Astrocyte of the hippocampus (primary cell): ENCODE data around the gene HTT.

Source experiments
- DNase-seq: peaks from one replicate; pipeline ENCODE4 v3.0.0; 2011; ENCODE audit warnings: low read depth, low spot score

HTT gene

DNA sequence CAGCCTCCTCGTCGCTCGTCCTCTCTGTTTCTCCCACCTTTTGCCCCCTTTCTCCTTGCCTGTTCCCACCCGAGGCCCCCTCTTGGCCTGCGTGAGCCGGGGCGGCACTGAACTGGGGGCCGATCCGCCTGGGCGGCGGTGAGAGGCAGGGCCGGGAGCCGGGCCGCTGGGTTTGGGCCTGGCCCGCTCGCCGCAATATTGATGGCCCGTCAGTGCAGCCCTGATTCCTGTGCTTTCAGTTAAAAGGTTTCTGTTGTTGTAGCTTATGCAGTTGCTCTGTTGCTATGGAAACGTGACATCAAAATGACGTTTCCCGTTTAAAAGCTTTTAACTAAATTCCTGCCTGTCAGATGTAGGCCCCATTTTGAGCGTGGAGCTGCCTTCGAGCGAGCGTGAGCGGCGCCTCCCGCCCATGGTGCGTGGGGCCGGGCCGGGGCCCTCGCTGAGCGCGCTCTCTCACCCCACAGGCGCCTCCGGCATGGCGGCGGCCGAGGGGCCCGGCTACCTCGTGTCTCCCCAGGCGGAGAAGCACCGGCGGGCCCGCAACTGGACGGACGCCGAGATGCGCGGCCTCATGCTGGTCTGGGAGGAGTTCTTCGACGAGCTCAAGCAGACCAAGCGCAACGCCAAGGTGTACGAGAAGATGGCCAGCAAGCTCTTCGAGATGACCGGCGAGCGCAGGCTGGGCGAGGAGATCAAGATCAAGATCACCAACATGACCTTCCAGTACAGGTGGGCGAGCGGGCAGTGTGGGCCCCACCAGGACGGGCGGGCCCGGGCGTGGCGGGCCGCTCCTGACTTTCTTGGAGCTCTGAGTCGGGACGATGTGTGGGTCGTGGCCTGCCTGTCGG lies 174.6 kb downstream of the HTT start, which contains the start of gene MSANTD1:
Gene MSANTD1 (plus strand): TSS at position 349 of the 851 bp plus-strand sequence. CDS start 64 bp downstream, at position 413.
- DNase-seq, result peak; percentile 68

DNA sequence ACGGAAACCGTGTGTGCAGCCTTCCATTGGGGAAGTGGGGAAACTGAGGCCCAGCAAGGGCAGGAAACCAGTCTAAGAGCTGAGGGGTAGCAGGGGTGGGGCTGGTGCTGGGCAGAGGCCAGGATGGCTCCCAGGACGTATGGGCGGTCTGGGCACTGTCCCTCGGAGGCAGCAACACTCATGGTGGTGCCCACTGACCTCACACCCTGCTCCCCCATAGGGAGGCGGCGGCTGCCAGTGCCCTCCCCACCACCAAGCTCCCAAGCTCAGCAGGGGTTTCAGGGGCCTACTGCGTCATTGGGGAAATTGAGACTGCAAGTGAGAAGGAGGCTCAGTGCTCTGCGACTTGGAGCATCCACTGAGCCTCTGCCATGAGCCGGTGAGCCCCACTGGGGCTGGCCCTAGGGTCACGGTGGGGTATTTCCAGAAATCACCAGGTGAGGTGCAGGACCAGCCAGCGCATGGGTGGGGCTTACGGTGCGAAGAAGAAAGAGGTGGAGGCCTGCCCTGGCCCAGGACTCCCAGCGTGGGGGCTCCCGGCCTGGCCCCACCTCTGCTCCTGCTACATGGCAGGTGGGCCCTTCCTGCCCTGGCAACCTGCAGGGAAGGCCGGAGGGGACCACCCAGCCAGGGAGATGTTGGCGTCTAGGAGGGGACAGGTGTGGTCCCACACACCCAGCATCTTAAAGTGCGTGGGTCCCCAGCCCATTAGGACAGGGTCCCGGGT lies 175.4 kb downstream of the HTT start:
- DNase-seq, result no peak

DNA sequence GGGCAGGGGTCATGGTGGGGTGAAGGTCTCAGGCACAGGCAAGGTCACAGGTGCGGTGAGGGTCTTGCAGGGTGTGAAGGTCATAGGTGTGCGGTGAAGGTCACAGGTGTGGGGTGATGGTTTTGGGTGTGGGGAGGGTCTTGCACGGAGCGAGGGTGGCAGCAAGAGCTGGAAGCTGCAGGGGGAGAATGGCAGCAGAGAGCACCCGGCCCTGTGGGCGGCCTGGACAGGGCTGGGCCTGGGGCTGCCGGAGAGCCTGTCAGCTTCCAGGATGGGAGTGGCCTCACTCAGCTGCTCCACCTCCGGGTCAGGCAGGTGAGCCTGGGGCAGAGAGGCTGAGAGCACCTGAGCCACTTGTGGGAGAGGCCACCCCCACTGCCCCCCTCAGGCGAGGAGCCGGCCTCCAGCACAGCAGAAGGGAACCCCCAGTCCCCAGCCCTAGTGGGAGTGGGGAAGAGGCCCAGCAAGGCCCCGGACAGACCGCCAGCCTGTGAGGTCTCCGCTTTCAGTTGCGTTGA lies 176.0 kb downstream of the HTT start:
- DNase-seq, result no peak

DNA sequence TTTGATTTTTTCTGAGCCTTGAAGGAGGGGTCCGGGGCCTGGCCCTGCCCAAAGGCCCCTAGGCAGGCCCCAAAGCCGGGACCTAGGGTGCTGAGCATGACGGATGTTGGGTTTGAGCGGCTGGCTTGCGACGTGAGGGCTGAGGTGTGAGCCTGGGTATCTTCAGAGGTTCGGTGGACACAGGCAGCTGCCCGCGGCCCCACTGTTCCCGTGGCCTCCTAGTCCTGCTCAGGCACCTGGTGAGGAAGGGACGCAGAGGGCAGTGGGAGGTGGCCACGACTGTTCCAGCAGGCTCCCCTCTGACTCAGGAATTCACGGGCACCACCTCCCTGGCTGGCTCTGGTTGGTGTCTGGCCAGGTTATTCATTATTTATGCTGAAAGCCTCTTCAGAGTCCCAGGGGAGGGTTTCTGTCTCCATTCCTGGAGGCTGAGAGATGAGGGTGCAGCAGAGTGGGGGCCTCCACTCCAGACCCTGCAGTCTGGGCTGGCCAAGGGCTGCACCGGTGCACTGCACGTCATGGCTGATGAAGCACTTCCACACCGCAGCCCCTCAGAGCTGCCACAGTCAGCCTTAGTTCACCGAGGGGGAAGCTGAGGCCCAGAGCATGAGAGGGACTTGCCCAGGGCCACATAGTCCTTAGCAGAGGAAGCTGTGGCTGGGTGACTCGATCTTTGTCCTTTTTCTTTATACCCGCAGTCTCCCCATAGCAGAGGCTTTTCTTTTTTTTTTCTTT lies 176.6 kb downstream of the HTT start:
- DNase-seq, result peak; percentile 81

DNA sequence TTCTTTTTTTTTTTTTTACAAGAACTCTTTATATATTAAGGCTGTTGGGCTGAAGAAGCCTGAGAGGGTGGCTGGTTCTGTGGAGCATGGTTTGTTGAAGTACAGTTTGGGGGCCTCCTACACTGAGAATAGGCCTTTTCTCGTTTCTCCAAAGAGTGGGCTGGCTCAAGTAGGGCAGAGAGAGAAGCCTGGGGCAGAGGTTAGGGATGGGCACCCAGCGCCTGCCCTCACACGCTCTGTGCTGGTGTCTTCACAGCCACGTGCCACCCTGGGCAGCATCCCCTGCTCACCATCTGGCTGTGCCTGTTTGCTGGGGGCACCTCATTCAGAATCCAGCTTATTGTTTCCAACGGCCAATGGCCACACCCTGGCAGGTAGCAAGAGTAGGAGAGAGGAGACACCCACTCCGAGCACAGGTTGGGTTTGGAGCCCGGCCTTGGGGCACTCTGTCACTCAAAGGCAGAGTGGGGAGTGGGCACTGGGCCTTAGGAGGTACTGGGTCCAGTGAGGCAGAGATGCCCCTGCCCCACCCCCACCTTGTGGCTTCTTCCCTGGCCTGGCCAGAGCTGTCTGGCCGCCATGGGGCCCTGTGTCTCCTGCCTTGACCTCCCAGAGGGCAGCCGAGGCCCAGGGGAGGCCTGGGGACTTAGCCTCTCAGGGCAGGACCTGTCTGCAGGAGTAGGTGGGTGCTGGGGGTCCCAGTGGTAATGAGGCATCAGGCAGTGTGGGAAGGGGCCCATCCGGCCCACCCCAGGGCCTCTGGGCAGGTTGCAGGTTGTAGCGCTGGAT lies 177.4 kb downstream of the HTT start:
- no peak for DNase-seq

DNA sequence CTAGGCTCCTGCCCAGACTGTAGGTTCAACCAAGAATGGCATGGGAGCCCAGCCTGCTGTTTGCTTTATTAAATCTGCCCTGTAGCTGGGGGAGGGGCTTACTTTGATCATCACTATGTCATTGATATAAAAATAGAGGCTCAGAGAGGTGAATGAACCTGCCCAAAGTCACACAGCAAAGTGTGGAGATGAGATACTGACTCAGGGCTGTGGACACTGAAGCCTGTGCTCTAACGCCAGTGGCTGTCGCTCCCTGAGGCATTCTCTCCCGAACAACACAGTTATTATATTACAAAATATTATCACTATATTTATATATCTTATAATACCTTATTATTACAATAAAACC lies 178.0 kb downstream of the HTT start:
- DNase-seq, result no peak

DNA sequence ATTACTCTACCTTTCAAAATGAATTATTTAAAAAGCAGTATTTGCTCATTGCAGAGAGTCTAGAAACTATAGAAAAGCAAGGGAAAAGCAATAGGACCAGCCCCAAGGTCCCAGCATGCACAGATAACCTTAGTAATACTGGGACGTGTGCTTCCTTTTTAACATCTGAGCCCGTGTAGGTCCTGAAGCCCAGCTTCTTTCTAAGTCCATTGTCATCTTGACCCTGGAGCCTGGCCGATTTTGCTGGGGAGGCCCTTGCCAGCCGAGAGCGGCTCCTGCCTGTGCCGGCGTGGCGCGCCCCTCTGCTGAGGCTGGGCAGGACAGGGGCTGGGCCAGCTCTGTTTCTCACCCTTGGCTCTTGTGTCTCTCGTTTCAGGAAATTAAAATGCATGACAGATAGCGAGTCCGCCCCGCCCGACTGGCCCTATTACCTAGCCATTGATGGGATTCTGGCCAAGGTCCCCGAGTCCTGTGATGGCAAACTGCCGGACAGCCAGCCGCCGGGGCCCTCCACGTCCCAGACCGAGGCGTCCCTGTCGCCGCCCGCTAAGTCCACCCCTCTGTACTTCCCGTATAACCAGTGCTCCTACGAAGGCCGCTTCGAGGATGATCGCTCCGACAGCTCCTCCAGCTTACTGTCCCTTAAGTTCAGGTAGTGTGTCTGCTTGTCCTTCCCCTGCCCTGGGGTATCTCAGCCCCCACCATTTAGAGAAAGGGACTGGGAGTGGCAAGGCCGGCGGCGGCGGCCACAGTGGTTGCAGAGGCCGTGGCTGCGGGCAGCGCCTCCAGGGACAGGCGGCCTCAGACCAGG lies 178.6 kb downstream of the HTT start:
- no peak for DNase-seq

DNA sequence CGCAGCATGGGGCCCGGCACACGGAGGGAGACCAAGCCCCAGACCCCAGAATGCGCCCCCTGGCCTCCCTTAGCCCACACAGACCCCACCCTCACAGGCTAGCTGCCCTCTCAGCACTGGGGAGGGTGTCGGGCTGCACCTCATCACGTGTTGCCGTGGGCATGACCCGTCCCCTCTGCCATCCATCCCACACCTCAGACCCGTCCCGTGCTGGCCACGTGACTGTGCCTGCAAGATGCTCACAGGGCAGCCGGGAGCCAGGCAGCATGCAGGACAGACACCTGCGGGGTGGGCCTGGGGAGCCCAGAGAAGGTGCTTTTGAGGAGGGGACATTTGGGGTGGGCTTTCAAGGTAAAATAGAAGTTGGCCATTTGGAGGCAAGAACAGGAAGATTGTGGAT lies 179.3 kb downstream of the HTT start:
- DNase-seq, result no peak

DNA sequence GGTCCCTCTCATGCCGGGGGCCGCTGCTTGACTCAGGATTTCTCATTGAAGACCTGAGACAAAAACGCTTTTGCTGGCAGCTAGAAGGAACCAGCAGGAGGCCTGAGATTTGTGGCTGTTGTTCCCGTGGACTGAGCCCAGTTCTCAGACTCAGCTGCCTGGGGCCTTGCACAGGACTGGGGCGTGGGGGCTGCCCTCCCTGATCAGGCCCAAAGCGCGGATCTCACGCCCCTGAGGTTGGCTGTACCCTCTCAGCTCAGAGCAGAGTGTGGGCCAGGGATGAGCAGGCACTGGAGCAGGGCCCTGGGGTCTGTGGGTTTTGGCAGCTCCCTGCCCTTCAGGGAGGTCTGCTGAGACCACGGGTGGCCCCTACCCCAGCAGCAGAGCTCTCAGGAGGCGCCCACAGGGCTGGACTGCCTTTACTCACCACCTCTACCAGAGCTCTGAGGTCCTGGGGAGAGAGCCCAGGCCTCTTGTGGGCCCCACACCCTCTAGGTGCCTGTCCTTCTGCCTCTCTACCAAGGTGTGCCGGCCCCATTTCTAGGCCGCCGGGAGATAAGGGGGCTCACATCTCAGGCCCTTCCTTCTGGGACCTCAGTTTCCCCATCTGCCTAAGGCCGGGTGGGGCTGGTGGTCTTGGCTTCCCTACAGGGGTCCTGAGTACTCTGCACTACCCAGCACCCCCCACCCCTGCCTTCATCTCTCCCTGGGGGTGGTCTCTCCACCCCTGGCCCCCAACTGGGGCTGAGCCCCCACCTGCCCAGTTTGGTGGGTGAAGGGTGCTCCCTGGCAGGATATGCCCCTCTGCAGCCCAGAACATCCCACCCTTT lies 180.0 kb downstream of the HTT start:
- DNase-seq, result no peak

DNA sequence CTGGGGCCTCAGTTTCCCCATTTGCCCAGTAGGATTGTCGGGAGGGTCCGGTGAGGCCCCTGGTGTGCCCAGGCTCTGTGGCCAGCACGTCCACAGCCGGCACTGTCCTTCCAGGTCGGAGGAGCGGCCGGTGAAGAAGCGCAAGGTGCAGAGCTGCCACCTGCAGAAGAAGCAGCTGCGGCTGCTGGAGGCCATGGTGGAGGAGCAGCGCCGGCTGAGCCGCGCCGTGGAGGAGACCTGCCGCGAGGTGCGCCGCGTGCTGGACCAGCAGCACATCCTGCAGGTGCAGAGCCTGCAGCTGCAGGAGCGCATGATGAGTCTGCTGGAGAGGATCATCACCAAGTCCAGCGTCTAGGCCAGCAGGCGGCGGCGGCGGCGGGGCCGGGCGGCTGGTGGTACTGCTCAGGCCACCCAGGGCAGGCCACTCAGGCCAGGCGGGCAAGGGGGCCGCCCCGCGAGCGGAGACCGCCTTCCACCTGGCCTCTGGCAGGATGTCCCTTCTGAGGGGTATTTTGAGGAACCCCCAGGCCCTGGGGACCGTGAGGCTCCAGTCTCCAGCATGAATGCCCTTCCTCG lies 181.2 kb downstream of the HTT start:
- no peak for DNase-seq

DNA sequence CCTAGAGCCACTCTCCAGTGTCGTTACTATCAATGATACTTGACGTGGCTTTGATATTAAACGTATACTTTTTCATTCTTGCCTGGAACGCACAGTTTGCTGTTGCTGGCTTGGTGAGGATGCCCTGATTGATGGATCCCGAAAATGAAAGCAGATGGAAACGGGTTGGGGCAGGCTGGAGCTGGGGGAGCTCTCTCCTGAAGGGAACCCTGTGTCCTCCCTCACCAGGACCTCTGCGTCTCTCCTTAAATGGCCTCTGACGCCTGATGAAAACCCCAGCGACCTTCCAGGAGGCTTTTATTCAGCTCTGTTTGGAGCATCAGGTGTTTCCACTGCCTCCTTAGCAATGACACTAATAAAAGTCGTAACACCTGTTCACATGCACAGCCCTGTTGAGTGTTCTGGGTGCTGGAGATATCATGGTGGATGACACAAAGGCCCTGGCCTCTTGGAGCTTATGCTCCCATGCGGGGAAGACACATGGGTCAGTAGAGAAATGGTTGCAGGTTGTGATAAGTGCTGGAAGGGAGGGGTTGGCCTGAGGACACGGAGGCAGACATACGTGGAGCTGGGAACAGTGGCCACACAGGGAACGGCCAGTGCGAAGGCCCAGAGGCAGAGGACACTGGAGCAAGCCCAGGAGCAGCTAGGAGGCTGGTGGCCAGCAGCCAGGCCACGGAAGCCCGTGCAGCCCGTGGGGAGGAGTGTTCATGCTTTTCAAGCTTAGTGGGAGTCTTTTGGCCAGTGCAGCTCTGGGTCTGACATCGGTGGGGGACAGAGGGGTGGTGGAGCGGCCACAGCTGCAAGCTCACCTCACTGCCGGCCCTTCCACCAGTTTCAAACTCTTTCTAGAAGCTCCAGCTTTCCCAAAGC lies 182.0 kb downstream of the HTT start:
- no peak for DNase-seq

DNA sequence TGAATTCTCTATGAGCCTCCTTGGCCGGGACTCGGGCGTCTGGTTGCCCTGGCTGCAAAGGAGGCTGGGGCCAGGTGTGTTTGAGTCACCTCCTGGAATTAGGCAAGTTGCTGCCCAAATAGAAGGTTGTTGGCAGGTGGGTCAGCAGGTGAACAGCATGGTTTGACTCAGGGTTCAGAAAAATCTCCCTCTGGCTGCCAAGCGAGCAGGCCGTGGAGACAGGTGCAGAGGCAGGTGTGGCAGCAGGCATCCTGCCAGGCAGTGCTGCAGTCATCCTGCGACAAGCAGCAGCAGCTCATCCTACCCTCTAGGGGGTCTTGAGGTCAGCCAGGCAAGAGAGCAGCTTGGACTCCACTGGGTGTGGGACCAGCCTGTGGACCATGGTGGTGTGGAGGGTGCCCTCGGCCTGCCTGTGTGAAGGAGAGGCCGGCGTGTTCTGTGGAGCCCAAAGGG lies 182.6 kb downstream of the HTT start:
- no peak for DNase-seq

DNA sequence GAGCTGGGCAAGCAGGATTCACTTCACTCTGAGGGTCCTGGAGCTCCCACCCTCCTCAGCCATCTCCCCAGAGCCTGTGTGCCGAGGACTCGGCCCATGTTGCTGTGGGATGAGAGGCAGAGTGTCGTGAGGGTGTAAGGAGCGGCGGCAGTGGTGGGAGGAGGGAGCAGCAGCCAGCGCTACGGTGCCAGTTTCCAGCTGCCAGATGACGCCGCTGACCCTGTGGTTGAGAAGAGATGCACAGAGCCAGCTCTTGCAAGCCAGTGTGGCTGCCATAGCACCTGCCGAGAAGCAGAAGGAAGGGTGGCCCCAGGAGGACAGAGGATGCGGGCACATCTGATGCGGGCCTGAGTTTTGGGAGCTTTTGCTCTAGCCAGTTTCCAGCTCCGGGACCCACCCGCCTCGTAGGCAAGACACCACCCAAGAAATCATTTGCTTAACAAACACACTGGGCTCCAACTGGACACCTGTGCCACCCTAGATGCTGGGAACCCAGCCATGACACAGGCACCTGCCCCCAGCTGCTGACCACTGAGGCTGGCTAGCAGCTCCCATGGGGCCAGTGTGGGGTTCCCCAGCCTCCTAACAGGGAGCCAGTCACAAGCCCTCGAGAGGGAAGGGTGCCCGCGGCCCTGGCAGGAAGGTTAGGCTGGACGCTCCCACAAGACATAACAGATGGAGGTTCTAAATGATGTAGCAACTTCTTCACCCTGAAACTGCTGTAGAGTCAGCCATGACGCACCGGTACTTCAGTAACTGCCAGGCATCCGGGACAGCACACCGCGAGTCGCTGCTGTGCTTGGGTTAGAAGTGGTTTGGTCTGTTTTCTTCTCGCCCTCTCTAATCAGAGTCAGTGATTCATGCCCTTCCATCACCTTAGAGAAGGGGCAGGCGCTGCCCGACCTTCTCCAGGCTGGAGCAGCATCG lies 183.3 kb downstream of the HTT start:
- DNase-seq, result peak; percentile 72

DNA sequence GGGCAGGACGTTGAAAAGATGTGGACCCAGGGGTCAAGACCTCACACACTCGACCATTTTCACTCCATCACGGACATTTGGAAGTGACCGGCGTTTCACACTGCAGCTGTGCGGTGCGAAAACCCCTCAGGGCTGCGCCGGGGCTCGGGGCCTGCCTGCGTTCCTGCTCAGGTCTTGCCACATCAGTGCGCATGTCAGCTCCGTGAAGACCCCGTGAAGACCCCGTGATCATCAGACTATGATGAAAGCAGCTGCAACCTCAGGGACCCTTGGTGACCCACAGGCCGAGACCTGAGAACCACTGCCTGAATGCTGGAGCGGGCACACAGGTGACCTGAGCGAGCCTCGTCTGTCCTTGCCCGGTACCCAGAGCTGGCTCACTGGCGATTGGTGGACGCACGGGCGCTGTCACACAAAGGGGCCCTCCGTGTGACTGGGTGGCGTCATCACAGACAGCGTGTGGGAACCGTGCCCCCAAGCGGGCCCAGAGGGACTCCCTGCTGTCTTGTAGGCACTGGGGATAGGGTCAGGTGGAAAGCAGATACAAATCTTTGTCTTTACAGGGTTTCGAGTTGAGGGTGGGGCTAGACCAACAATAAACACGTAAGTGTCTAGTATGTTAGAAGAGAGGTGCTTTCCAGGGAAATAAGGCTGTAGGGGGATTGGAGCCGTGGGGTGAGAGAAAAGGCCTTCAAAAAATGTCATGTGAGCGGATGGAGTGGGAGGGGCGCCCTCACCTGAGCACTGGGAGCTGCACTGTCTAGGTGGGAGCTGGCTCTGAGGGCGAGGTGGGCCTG lies 187.1 kb downstream of the HTT start:
- DNase-seq, result no peak

DNA sequence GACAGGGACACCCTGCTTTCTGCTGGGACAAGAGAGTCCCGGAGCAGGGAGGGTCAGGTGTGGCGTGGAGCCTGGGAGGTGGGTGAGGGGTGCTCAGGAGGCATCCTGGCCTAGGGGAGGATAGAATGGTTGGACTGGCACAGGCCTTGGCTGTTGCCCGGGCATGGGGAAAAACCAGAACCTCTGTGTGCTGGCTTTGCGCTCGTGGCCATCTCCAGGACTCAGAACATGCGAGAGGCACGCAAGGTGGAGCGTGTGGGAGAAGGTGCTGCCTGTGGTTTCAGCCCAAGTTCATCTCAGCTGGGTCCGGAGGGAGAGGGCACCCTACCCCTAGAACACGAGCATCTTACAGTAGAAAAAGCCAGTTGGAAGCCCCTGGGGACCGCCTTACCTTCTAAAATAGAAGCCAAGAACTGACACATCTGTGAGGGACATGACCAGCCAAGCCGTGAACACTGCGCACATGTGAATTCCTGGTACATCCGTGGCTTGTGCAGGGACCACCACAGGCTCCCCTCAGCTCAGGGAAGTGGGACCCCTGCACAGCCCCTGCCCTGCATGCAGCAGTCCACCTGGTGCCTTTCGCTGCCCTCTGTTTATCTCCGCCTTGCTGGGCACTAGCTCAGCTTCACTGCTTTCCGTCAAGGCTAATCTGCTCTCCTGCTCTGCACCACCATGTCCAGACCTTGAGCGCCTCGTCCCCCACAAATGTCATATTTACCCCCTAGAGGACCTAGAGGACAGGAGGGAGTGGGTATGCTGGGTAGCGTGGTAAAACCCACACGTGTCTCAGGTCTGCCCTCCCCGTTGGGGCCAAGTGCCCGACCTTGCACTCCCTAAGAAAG lies 187.9 kb downstream of the HTT start:
- DNase-seq, result no peak
